Endothelial cell of umbilical vein (primary cell): ENCODE results near the gene TMEM150C. TPM values are rescaled to one million over a fixed set of nuclear protein-coding genes. Genes with fewer than 3 reads are reported as not detected.

Experiments
- BruUV-seq: library from RNA; stranded (reverse); fragments of 400-500 nt; replicated peaks from 2 replicates; lab custom pipeline; 2021; lab: Mats Ljungman, UMichigan
- CTCF ChIA-PET: fragments of 300-600, 350-600 bp; sonication (Branson Sonifier 250); formaldehyde crosslinking; loops from one replicate; lab custom pipeline; 2021; ENCODE audit warnings: antibody characterized with exemption, inconsistent platforms; lab: Charles Lee
- POLR2A ChIA-PET: fragments of 300-600, 350-600 bp; sonication (Branson Sonifier 250); formaldehyde crosslinking; loops from one replicate; lab custom pipeline; 2021; ENCODE audit warnings: antibody characterized with exemption, inconsistent platforms; lab: Charles Lee
- DNase-seq: peaks from one replicate; pipeline ENCODE4 v3.0.0-alpha.2; 2011; ENCODE audit warnings: low read depth, low spot score
- FAIRE-seq: peaks from 2 replicates; lab custom pipeline; 2011; peaks lifted over from hg19 to GRCh38; lab: Jason Lieb, UNC
- H2AFZ ChIP-seq: 2 replicates; pipeline ENCODE4 v1.6.0; 2012; ENCODE audit warnings: low read depth, low read length, control low read depth, inconsistent platforms
- H3K27ac ChIP-seq: 2 replicates; pipeline ENCODE4 v1.5.1; 2011; ENCODE audit warnings: low read depth, mild to moderate bottlenecking, control low read depth, low read length, moderate library complexity; ENCODE audit not compliant: insufficient read depth
- H3K27me3 ChIP-seq, 2 experiments: 2 replicates each; pipeline versions ENCODE4 v1.6.0 to v1.6.1; 2011; ENCODE audit warnings: low read length in 2 of 2, mixed read lengths in 1 of 2; ENCODE audit not compliant: control insufficient read depth in 2 of 2, insufficient read depth in 2 of 2
- H3K36me3 ChIP-seq, 2 experiments: 2 replicates in 1 of 2; 3 replicates in 1 of 2; pipeline ENCODE4 v1.5.1; 2011; ENCODE audit warnings: low read length in 2 of 2, mild to moderate bottlenecking in 1 of 2, moderate library complexity in 1 of 2; ENCODE audit not compliant: control insufficient read depth in 2 of 2, insufficient read depth in 2 of 2; ENCODE audit errors: extremely low read depth in 1 of 2
- H3K4me1 ChIP-seq: 3 replicates; pipeline ENCODE4 v1.5.1; 2011; ENCODE audit warnings: mild to moderate bottlenecking, low read length; ENCODE audit not compliant: control insufficient read depth, insufficient read depth; ENCODE audit errors: extremely low read depth
- H3K4me2 ChIP-seq: 2 replicates; pipeline ENCODE4 v1.6.1; 2011; ENCODE audit warnings: low read length, control low read depth, mixed read lengths; ENCODE audit not compliant: insufficient read depth
- H3K4me3 ChIP-seq, 3 experiments: fragments of 200-600 bp in 1 of 3; sonication (generic), shearing (Covaris generic) in 1 of 3; replicated peaks in 1 of 3; 2 replicates each; pipeline ENCODE4 v1.5.1; 2011 to 2016; ENCODE audit warnings: control low read depth in 3 of 3, low read length in 3 of 3, mild to moderate bottlenecking in 2 of 3, inconsistent platforms in 1 of 3, low read depth in 1 of 3, moderate library complexity in 1 of 3; ENCODE audit not compliant: insufficient read depth in 1 of 3
- H3K79me2 ChIP-seq: 2 replicates; pipeline ENCODE4 v1.6.0; 2012; ENCODE audit warnings: low read length, inconsistent platforms; ENCODE audit not compliant: control insufficient read depth, insufficient read depth
- H3K9ac ChIP-seq: replicated peaks from 2 replicates; pipeline ENCODE3; 2011; ENCODE audit warnings: low read length, control low read depth; ENCODE audit not compliant: insufficient read depth; ENCODE audit errors: extremely low read depth
- H3K9me1 ChIP-seq: replicated peaks from 3 replicates; pipeline ENCODE4 v1.6.0; 2011; ENCODE audit warnings: mild to moderate bottlenecking, low read length; ENCODE audit not compliant: control insufficient read depth, insufficient read depth; ENCODE audit errors: extremely low read depth
- H3K9me3 ChIP-seq: replicated peaks from 2 replicates; pipeline ENCODE4 v1.5.1; 2012; ENCODE audit warnings: low read length, inconsistent platforms; ENCODE audit not compliant: control insufficient read depth, insufficient read depth
- H4K20me1 ChIP-seq: replicated peaks from 2 replicates; pipeline ENCODE3; 2011; ENCODE audit warnings: mild to moderate bottlenecking, low read length; ENCODE audit not compliant: control insufficient read depth, insufficient read depth; ENCODE audit errors: extremely low read depth
- CTCF ChIP-seq, 2 donors: IDR thresholded peaks; 1 replicate in 1 of 2; 2 replicates in 1 of 2; pipeline ENCODE4 v1.5.1; 2011; ENCODE audit warnings: low read length in 2 of 2, mild to moderate bottlenecking in 2 of 2, moderate library complexity in 2 of 2, control low read depth in 1 of 2, inconsistent platforms in 1 of 2, low read depth in 1 of 2; ENCODE audit not compliant: insufficient read depth in 1 of 2; ENCODE audit errors: extremely low read depth in 1 of 2
- EZH2 ChIP-seq: IDR thresholded peaks from 2 replicates; pipeline ENCODE4 v1.6.1; 2012; ENCODE audit warnings: borderline replicate concordance, low read depth, mild to moderate bottlenecking, moderate library complexity, low read length, inconsistent platforms; ENCODE audit not compliant: severe bottlenecking
- FOS ChIP-seq: IDR thresholded peaks from 2 replicates; pipeline ENCODE4 v1.6.1; 2011; ENCODE audit warnings: mild to moderate bottlenecking, low read length, moderate library complexity, borderline replicate concordance; ENCODE audit not compliant: insufficient read depth
- GATA2 ChIP-seq: IDR thresholded peaks from 2 replicates; pipeline ENCODE4 v1.7.0; 2011; ENCODE audit warnings: low read depth, mild to moderate bottlenecking, moderate library complexity, mixed read lengths, low read length; ENCODE audit not compliant: insufficient read length, insufficient read depth
- JUN ChIP-seq: IDR thresholded peaks from 2 replicates; pipeline ENCODE4 v1.6.1; 2011; ENCODE audit warnings: borderline replicate concordance, low read depth; ENCODE audit not compliant: insufficient read length, insufficient read depth
- MAX ChIP-seq: IDR thresholded peaks from 2 replicates; pipeline ENCODE4 v1.6.1; 2011; ENCODE audit not compliant: insufficient read depth, insufficient read length
- MYC ChIP-seq: IDR thresholded peaks from one replicate; pipeline ENCODE4 v1.6.1; 2011; ENCODE audit warnings: mild to moderate bottlenecking, low read depth, low read length
- POLR2A ChIP-seq: IDR thresholded peaks from 2 replicates; pipeline ENCODE4 v1.6.1; 2012; ENCODE audit warnings: low read depth, mild to moderate bottlenecking, control low read depth, low read length
- POLR2AphosphoS5 ChIP-seq: IDR thresholded peaks from 2 replicates; pipeline ENCODE4 v1.6.1; 2012; ENCODE audit warnings: low read depth, mild to moderate bottlenecking, control low read depth, low read length, moderate library complexity; ENCODE audit not compliant: insufficient read depth
- dilution Hi-C: fragments of 300-500 bp; cut with MboI; formaldehyde crosslinking; loops from one replicate; pipeline ENCODE4 v1.15.0; 2019; ENCODE audit warnings: low sequenced_read_pairs; ENCODE audit not compliant: extremely low pct_ligation_motif_present
- intact Hi-C: fragments of 100-400 bp; cut with micrococcal nuclease; formaldehyde crosslinking; loops from one replicate; pipeline ENCODE4 v1.10.0; 2022
- polyA plus RNA-seq, 4 experiments: library from polyadenylated mRNA; depleted of rRNA in 3 of 4; stranded (reverse) in 3 of 4; unstranded in 1 of 4; fragments of >200 nt; gene quantifications; 2 replicates each; pipeline versions ENCODE4 v1.2.1 to v1.2.3, GENCODE V29; 2011 to 2012; ENCODE audit warnings: missing spikeins in 1 of 4
- total RNA-seq: library from RNA; stranded (reverse); gene quantifications from 2 replicates; pipeline ENCODE4 v1.2.3, GENCODE V29; 2021

Gene TMEM150C
- total and polyA plus RNA-seq, 2 donors (not counting 3 experiments of a cell fraction or from before 2014, with no cell fraction given) = 4.1 to 6.6 TPM

- intact Hi-C loops = loop anchor here (5.0 kb wide), 1 partner anchor 52 kb away; no protein-coding TSS in a partner anchor
- no peaks in the 10 kb centered on the region for H3K27me3 ChIP-seq
- peak overlapping the region; percentile 67 for H3K4me2 ChIP-seq
- peak; percentile 44 for FAIRE-seq
- H3K36me3 ChIP-seq = no peaks in the 10 kb centered on the region
- no peaks in the 10 kb centered on the region for H3K9me3 ChIP-seq
- dilution Hi-C loops = no loop called here
- ChIA-PET POLR2A (no interaction called here), CTCF (interaction anchor here (0.9 to 4.7 kb wide), 4 partner anchors 9 to 220 kb away, joined by 3 to 31 read pairs (median 3); no protein-coding TSS in a partner anchor)
- H3K4me3 ChIP-seq = no peak overlapping the region
- H2AFZ ChIP-seq = no peak overlapping the region
- no peaks in the 10 kb centered on the region for H3K79me2 ChIP-seq
- BruUV-seq = no TSS peak
- peak overlapping the region; percentile 10 for H3K9ac ChIP-seq
- no peaks in the 10 kb centered on the region for H4K20me1 ChIP-seq
- TF ChIP-seq POLR2AphosphoS5 = peak; percentile 29
- TF ChIP-seq MAX = no peak
- TF ChIP-seq POLR2A = no peak
- peak; percentile 54 for TF ChIP-seq JUN
- no peak for TF ChIP-seq EZH2
- peak; percentile 52 for TF ChIP-seq GATA2
- TF ChIP-seq MYC = no peak
- peak; percentile 27 for TF ChIP-seq FOS
- TF ChIP-seq CTCF (IDR thresholded peaks at IDR 0.05; ENCODE audit: extremely low read depth in 1 of 2, insufficient read depth in 1 of 2, low read depth in 1 of 2, low read length in 2 of 2) = no peak
- peak overlapping the region; percentile 54 for H3K27ac ChIP-seq
- DNase-seq = peak; percentile 84
- H3K9me1 ChIP-seq = no peaks in the 10 kb centered on the region
- H3K4me1 ChIP-seq = peaks cover 40% of the 10 kb centered on the region
These were observed 42.7 kb downstream of the TMEM150C start for GRCh38 chr4:82519072-82519471.
